ENCODE data around the gene SPG21. TPM values are rescaled to one million over a fixed set of nuclear protein-coding genes. Genes with fewer than 3 reads are reported as not detected.

The SPG21 gene
- total RNA-seq, 3 donors from 2014 or later (not counting 1 experiment from before 2014, with no cell fraction given) = 39.6 to 52.3 (median 40.4) TPM

DNA sequence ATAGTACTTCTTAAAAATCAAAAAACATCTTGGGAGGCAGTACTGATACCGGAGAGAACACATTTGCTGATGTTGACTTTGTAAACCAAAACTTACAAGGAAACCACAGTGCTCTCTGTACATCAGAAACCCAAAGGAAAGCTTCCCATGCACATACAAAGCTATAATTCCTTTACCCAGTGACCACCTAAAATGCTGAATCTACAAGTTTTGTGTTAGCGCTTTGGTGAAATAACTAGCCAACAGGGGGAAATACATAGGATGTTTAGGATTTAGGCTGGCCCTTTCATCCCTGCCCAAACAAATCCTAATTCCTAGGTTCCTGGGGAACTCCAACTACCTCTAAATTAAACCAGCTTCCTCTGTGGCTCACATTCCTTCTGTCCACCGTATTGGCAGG, 15.3 kb upstream of the SPG21 start:
- ATAC-seq = no peak
- H3K27me3 Mint-ChIP-seq (ENCODE audit: low read depth in 2 of 2) = no peaks in the 10 kb centered on the region
- no peaks in the 10 kb centered on the region for H3K4me1 ChIP-seq (ENCODE audit: control insufficient read depth, insufficient read depth, low read length)
- H3K4me3 Mint-ChIP-seq = no peak overlapping the region
- H3K36me3 ChIP-seq (ENCODE audit: control insufficient read depth, insufficient read depth, low read length) = peaks cover 8% of the 10 kb centered on the region
- no peaks in the 10 kb centered on the region for H3K36me3 Mint-ChIP-seq
- H3K9me3 ChIP-seq (ENCODE audit: control insufficient read depth, insufficient read depth, low read length) = no peaks in the 10 kb centered on the region
- H3K27ac ChIP-seq (ENCODE audit: low read length) = no peak overlapping the region
- TF ChIP-seq, protein P1, sequence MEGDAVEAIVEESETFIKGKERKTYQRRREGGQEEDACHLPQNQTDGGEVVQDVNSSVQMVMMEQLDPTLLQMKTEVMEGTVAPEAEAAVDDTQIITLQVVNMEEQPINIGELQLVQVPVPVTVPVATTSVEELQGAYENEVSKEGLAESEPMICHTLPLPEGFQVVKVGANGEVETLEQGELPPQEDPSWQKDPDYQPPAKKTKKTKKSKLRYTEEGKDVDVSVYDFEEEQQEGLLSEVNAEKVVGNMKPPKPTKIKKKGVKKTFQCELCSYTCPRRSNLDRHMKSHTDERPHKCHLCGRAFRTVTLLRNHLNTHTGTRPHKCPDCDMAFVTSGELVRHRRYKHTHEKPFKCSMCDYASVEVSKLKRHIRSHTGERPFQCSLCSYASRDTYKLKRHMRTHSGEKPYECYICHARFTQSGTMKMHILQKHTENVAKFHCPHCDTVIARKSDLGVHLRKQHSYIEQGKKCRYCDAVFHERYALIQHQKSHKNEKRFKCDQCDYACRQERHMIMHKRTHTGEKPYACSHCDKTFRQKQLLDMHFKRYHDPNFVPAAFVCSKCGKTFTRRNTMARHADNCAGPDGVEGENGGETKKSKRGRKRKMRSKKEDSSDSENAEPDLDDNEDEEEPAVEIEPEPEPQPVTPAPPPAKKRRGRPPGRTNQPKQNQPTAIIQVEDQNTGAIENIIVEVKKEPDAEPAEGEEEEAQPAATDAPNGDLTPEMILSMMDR (IDR thresholded peaks at IDR 0.05) = no peak
- DNase-seq = no peak
- no peak overlapping the region for H3K4me3 ChIP-seq (ENCODE audit: low read length)
- no peaks in the 10 kb centered on the region for H3K27me3 ChIP-seq (ENCODE audit: control insufficient read depth, insufficient read depth, low read length)
- intact Hi-C loops (cut with micrococcal nuclease) = no loop called here
- H3K9me3 Mint-ChIP-seq = no peaks in the 10 kb centered on the region
- H3K27ac Mint-ChIP-seq = no peak overlapping the region
- no peaks in the 10 kb centered on the region for H3K4me1 Mint-ChIP-seq
- 88% methylated on average over 2 of the region's 3 CpGs for WGBS (ENCODE audit: insufficient coverage)

DNA sequence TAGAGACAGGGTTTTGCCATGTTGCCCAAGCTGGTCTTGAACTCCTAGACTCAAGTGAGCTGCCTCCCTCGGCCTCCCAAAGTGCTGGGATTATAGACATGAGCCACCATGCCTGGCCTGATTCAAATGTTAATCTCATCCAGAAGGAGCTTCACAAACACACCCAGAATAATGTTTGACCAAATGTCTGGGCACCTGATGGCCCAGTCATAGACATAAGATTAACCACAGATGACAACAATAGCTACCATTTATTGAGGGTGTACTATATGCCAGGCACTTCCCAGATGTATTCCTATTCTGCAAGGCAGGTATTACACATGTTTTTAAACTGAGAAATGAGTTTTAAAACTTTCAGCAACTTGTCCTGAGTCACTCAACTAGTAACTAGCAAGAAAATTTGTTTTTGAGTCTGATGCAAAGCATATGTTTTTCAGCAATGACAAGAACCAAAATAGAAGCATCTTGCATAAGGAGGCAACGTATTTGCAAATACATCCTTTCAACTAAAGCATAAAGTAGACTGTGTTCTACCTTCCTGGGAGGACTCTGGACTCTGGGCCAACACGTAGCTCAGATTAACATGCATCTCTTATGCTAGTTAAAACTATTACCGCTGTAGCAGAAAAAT, 8.1 kb upstream of the SPG21 start:
- Mint-ChIP-seq H3K4me3 (no peak overlapping the region), H3K36me3 (no peaks in the 10 kb centered on the region), H3K9me3 (no peaks in the 10 kb centered on the region), H3K27me3 (ENCODE audit: low read depth in 2 of 2) (no peaks in the 10 kb centered on the region), H3K4me1 (no peaks in the 10 kb centered on the region), H3K27ac (no peak overlapping the region)
- 89% methylated on average over 4 of the region's 4 CpGs for WGBS (ENCODE audit: insufficient coverage)
- no peaks in the 10 kb centered on the region for H3K9me3 ChIP-seq (ENCODE audit: control insufficient read depth, insufficient read depth, low read length)
- no peak overlapping the region for H3K4me3 ChIP-seq (ENCODE audit: low read length)
- ATAC-seq (no peak), DNase-seq (no peak)
- intact Hi-C loops (cut with micrococcal nuclease) = no loop called here
- H3K27ac ChIP-seq (ENCODE audit: low read length) = no peak overlapping the region
- H3K36me3 ChIP-seq (ENCODE audit: control insufficient read depth, insufficient read depth, low read length) = no peaks in the 10 kb centered on the region
- TF ChIP-seq, protein P1 (IDR thresholded peaks at IDR 0.05) = no peak
- H3K27me3 ChIP-seq (ENCODE audit: control insufficient read depth, insufficient read depth, low read length) = no peaks in the 10 kb centered on the region
- no peaks in the 10 kb centered on the region for H3K4me1 ChIP-seq (ENCODE audit: control insufficient read depth, insufficient read depth, low read length)

DNA sequence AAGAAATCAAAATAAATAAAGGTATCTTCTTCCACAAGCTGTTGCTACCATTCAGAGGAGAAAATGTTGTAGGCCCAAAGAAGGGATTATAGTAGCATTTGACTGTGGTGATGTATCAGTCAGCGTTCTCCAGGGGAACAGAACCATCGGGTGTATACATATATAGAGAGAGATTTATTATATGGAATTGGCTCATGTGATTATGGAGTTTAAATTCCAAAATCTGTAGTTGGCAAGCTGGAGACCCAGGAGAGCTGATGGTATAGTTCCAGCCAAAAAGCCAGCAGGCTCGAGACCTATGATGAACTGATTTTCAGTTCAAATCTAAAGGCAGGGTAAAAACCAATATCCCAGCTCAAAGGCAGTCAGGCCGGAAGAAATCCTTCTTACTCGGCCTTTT, 7.4 kb upstream of the SPG21 start:
- 80% methylated on average over 5 of the region's 5 CpGs for WGBS (ENCODE audit: insufficient coverage)
- Histone ChIP-seq H3K27me3 (ENCODE audit: control insufficient read depth, insufficient read depth, low read length) (no peaks in the 10 kb centered on the region), H3K4me3 (ENCODE audit: low read length) (no peak overlapping the region), H3K9me3 (ENCODE audit: control insufficient read depth, insufficient read depth, low read length) (no peaks in the 10 kb centered on the region), H3K4me1 (ENCODE audit: control insufficient read depth, insufficient read depth, low read length) (no peaks in the 10 kb centered on the region), H3K36me3 (ENCODE audit: control insufficient read depth, insufficient read depth, low read length) (no peaks in the 10 kb centered on the region), H3K27ac (ENCODE audit: low read length) (no peak overlapping the region)
- ATAC-seq (no peak), DNase-seq (no peak)
- TF ChIP-seq, protein P1 (IDR thresholded peaks at IDR 0.05) = no peak
- Mint-ChIP-seq H3K36me3 (no peaks in the 10 kb centered on the region), H3K9me3 (no peaks in the 10 kb centered on the region), H3K4me3 (no peak overlapping the region), H3K27ac (no peak overlapping the region), H3K27me3 (ENCODE audit: low read depth in 2 of 2) (no peaks in the 10 kb centered on the region), H3K4me1 (no peaks in the 10 kb centered on the region)
- intact Hi-C loops (cut with micrococcal nuclease) = no loop called here

DNA sequence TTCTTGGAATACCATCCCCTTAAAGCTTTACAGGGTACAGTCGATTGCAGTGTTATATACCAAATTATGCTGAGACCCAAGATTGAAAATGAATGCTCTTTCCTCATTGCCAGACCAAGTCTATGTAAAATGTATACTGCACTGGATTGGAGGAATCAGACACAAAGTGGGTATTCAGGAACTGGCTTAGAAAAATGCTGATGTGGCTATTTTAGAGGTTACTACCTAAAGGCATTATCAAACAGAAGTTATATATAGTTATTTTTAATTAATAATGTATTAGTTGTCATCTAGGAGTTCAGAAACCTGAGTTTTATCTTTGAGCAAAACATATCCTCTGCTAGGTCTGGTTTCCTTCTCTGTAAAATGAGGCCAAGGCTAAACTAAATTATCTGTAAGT, 3.6 kb upstream of the SPG21 start:
- 30% methylated on average over 1 of the region's 1 CpG for WGBS (ENCODE audit: insufficient coverage)
- H3K9me3 ChIP-seq (ENCODE audit: control insufficient read depth, insufficient read depth, low read length) = no peaks in the 10 kb centered on the region
- DNase-seq (no peak), ATAC-seq (no peak)
- H3K27me3 ChIP-seq (ENCODE audit: control insufficient read depth, insufficient read depth, low read length) = no peaks in the 10 kb centered on the region
- TF ChIP-seq, protein P1 (IDR thresholded peaks at IDR 0.05) = no peak
- Mint-ChIP-seq H3K27ac (no peak overlapping the region), H3K9me3 (no peaks in the 10 kb centered on the region), H3K27me3 (ENCODE audit: low read depth in 2 of 2) (no peaks in the 10 kb centered on the region), H3K36me3 (no peaks in the 10 kb centered on the region), H3K4me3 (no peak overlapping the region), H3K4me1 (peaks cover 22% of the 10 kb centered on the region in 2 donors)
- peaks cover 14% of the 10 kb centered on the region for H3K4me1 ChIP-seq (ENCODE audit: control insufficient read depth, insufficient read depth, low read length)
- intact Hi-C loops (cut with micrococcal nuclease) = no loop called here
- H3K27ac ChIP-seq (ENCODE audit: low read length) = no peak overlapping the region
- H3K4me3 ChIP-seq (ENCODE audit: low read length) = no peak overlapping the region
- H3K36me3 ChIP-seq (ENCODE audit: control insufficient read depth, insufficient read depth, low read length) = no peaks in the 10 kb centered on the region

Measured in natural killer cell (primary cell).